Psoas muscle (tissue), 8 donors: ENCODE data around the gene HACL1. TPM values are rescaled to one million over a fixed set of nuclear protein-coding genes. Genes with fewer than 3 reads are reported as not detected.

Experiments
- ATAC-seq, 4 donors: fragments of 200-7000 bp; cut with Tn5 transposase; one replicate each; pipeline ENCODE4 v1.9.1; 2020; ENCODE audit warnings: moderate library complexity in 3 of 4, mild to moderate bottlenecking in 2 of 4
- DNase-seq, 2 donors: peaks; one replicate each; pipeline ENCODE4 v3.0.0-alpha.2; 2020
- H3K27ac ChIP-seq: fragments of 200-600 bp; one replicate; pipeline ENCODE4 v1.8.0; 2022
- H3K27me3 ChIP-seq, 3 donors: fragments of 200-600 bp in 1 of 3; one replicate each; pipeline versions ENCODE4 v1.6.1 to v1.8.0; 2013 to 2022; ENCODE audit warnings: low read length in 2 of 3, mild to moderate bottlenecking in 2 of 3, moderate library complexity in 1 of 3; ENCODE audit not compliant: insufficient read depth in 3 of 3
- H3K36me3 ChIP-seq, 2 donors: fragments of 200-600 bp in 1 of 2; one replicate each; pipeline versions ENCODE4 v1.6.1 to v1.8.0; 2013 to 2022; ENCODE audit warnings: low read depth in 1 of 2, mild to moderate bottlenecking in 1 of 2, moderate library complexity in 1 of 2; ENCODE audit not compliant: insufficient read depth in 1 of 2
- H3K4me1 ChIP-seq: fragments of 200-600 bp; one replicate; pipeline ENCODE4 v1.8.0; 2022
- H3K4me3 ChIP-seq: fragments of 200-600 bp; one replicate; pipeline ENCODE4 v1.8.0; 2022; ENCODE audit warnings: mild to moderate bottlenecking
- H3K9me3 ChIP-seq: fragments of 200-600 bp; one replicate; pipeline ENCODE4 v1.8.0; 2022
- CTCF ChIP-seq: fragments of 200-600 bp; IDR thresholded peaks from one replicate; pipeline ENCODE4 v1.8.0; 2022; ENCODE audit warnings: antibody characterized with exemption
- WGBS, 3 donors: extraction: QIAGEN DNeasy Blood & Tissue Kit; methylation state at CpG; one replicate each; pipeline versions ENCODE4 v1.1.6 to v1.1.7; 2013; 5-methylcytosine and 5-hydroxymethylcytosine counted together
- intact Hi-C, 2 donors: fragments of 100-400 bp; cut with DNase I; formaldehyde crosslinking; loops; one replicate each; pipeline versions ENCODE4 v1.11.0 to v1.14.2; 2022
- polyA plus RNA-seq, 3 donors: library from polyadenylated mRNA; stranded (reverse); fragments of 200-250 nt; gene quantifications; one replicate each; pipeline ENCODE4 v1.2.3, GENCODE V29; 2013
- total RNA-seq, 4 donors: library from RNA; stranded (reverse); fragmentation: NEBNext Ultra II Directional in 2 of 4; extraction: Animal tissue kit (Norgen Biotek cat#: 25700) in 2 of 4; gene quantifications; one replicate each; pipeline versions ENCODE4 v1.2.1 to v1.2.4, GENCODE V29; 2021 to 2023
- donor health status: healthy with polysubstance abuse.
- donor health status: DM: no; HTN: no; CAD: no; lungs with moderate emphysema.
- donor health status: Bipolar disorder and iron deficiency.
- donor health status: healthy.
- donor health status: DM: yes; HTN: yes; CAD: no.
- donor health status: DM: no; HTN: no; CAD: no.
- donor health status: DM: no; HTN: no; CAD: no.
- donor health status: DM: yes; HTN: yes; CAD: no.

HACL1 gene
- total and polyA plus RNA-seq, 7 donors = 8.2 to 20.2 (median 17.5) TPM

- Histone ChIP-seq H3K36me3 (no peaks in the 10 kb centered on the region), H3K4me1 (no peaks in the 10 kb centered on the region), H3K27me3 (no peaks in the 10 kb centered on the region), H3K4me3 (no peak overlapping the region), H3K9me3 (no peaks in the 10 kb centered on the region), H3K27ac (no peak overlapping the region)
- 77 to 91% (median 84%) methylated on average over 6 of the region's 6 CpGs for WGBS, 3 donors
- no peak for DNase-seq
- intact Hi-C loops = loop anchor here (5.0 to 10.0 kb wide), 3 partner anchors 85 to 345 kb away; partner anchors contain the start of genes CAPN7 (in 1 of the 2), EAF1 (in 1 of the 2) and METTL6 (in 1 of the 2)
- no peak for TF ChIP-seq CTCF
- no peak for ATAC-seq
These were observed 51.5 kb downstream of the HACL1 start for GRCh38 chr3:15549846-15550245.

- ATAC-seq (peak in 3 of 4 donors; percentile 27 to 54 (median 44)), DNase-seq (no peak)
- Histone ChIP-seq H3K27me3 (no peaks in the 10 kb centered on the region), H3K9me3 (no peaks in the 10 kb centered on the region), H3K27ac (no peak overlapping the region), H3K4me3 (no peak overlapping the region), H3K4me1 (no peaks in the 10 kb centered on the region), H3K36me3 (no peaks in the 10 kb centered on the region)
- 26 to 32% (median 27%) methylated on average over 5 of the region's 5 CpGs for WGBS, 3 donors
- no peak for TF ChIP-seq CTCF
- intact Hi-C loops = no loop called here
These were observed 58.8 kb downstream of the HACL1 start for GRCh38 chr3:15542614-15543013.

GRCh38 chr3:15541371-15541770 lies 60.0 kb downstream of the HACL1 start:
- Histone ChIP-seq H3K27me3 (no peaks in the 10 kb centered on the region), H3K9me3 (no peaks in the 10 kb centered on the region), H3K27ac (no peak overlapping the region), H3K4me1 (no peaks in the 10 kb centered on the region), H3K36me3 (no peaks in the 10 kb centered on the region), H3K4me3 (no peak overlapping the region)
- intact Hi-C loops = no loop called here
- 91 to 94% (median 93%) methylated on average over 4 of the region's 4 CpGs for WGBS, 3 donors
- DNase-seq (no peak), ATAC-seq (no peak)
- no peak for TF ChIP-seq CTCF

GRCh38 chr3:15539066-15539465 lies 62.3 kb downstream of the HACL1 start:
- no peak overlapping the region for H3K27ac ChIP-seq
- no peaks in the 10 kb centered on the region for H3K27me3 ChIP-seq
- H3K4me1 ChIP-seq = no peaks in the 10 kb centered on the region
- intact Hi-C loops = no loop called here
- H3K36me3 ChIP-seq = no peaks in the 10 kb centered on the region
- no peaks in the 10 kb centered on the region for H3K9me3 ChIP-seq
- WGBS, 3 donors = 78 to 94% (median 88%) methylated on average over 1 of the region's 1 CpG
- no peak overlapping the region for H3K4me3 ChIP-seq
- no peak for ATAC-seq
- no peak for TF ChIP-seq CTCF
- no peak for DNase-seq

GRCh38 chr3:15538345-15538744 lies 63.0 kb downstream of the HACL1 start:
- WGBS, 3 donors = 92 to 95% (median 93%) methylated on average over 2 of the region's 2 CpGs
- H3K27ac ChIP-seq = no peak overlapping the region
- H3K36me3 ChIP-seq = no peaks in the 10 kb centered on the region
- ATAC-seq = no peak
- intact Hi-C loops = no loop called here
- no peaks in the 10 kb centered on the region for H3K4me1 ChIP-seq
- no peak for TF ChIP-seq CTCF
- no peak for DNase-seq
- H3K27me3 ChIP-seq = no peaks in the 10 kb centered on the region
- H3K4me3 ChIP-seq = no peak overlapping the region
- H3K9me3 ChIP-seq = no peaks in the 10 kb centered on the region
